ENCODE results near the gene PER1.

PER1 gene

DNA sequence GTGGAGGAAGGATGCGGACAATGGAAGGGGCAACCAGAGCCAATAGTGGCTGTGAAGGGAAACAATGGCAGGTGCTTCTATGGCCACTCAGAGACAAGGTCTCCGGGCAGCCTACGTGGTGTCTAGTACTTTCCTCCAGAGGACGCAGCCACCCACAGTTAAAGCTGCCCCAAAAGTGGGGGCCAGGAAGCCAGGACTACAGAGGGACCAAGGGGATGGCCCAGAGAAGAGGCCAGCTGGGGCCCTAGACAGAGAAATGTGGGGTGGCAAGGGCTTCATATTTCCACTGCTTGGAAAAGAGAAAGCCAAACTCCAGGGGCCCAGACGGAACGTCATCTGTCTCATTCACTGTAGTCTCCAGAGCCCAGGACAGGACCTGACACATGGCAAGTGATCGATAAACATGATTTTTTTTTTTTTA, 837 bp upstream of the PER1 start:
- Histone ChIP-seq H3K79me1 (replicated peaks; ENCODE audit: low read length, poor library complexity, severe bottlenecking) (peaks cover 33% of the 10 kb centered on the region), H2BK15ac (ENCODE audit: low read depth, poor library complexity, severe bottlenecking) (peak overlapping the region; percentile 30), H3K27me3 (ENCODE audit: control insufficient read depth in 1 of 2, insufficient read depth in 1 of 2, low read length in 2 of 2) (no peaks in the 10 kb centered on the region), H3K36me3 (ENCODE audit: control insufficient read depth in 1 of 2, insufficient read depth in 2 of 2, low read depth in 1 of 2, low read length in 2 of 2) (peaks cover 21 to 27% of the 10 kb centered on the region in 2 experiments), H2BK5ac (ENCODE audit: low read depth, low read length, poor library complexity, severe bottlenecking) (no peak overlapping the region), H3K4me1 (ENCODE audit: control insufficient read depth, insufficient read depth, low read depth, low read length) (peaks cover 44% of the 10 kb centered on the region), H3K4me3 (ENCODE audit: insufficient read depth in 1 of 2, low read depth in 1 of 2, low read length in 2 of 2) (peak overlapping the region in 1 of 2 experiments; percentile 86), H3K4me2 (ENCODE audit: low read length, poor library complexity, severe bottlenecking) (no peak overlapping the region), H2AFZ (ENCODE audit: low read depth, low read length) (no peak overlapping the region), H4K91ac (ENCODE audit: low read length) (no peak overlapping the region), H2BK12ac (ENCODE audit: low read length in 2 of 2) (peak overlapping the region; percentile 62 to 94), H3K23ac (ENCODE audit: low read length in 2 of 2) (no peak overlapping the region), H3K4ac (ENCODE audit: low read depth in 1 of 2, low read length in 2 of 2) (peak overlapping the region; percentile 22 to 27), H3K27ac (ENCODE audit: low read length, poor library complexity, severe bottlenecking) (peak overlapping the region; percentile 89), H3K18ac (ENCODE audit: low read depth in 1 of 2, low read length in 2 of 2) (peak overlapping the region; percentile 35 to 71), H3K14ac (ENCODE audit: low read length in 2 of 2) (no peak overlapping the region), H3K9ac (ENCODE audit: low read length) (peak overlapping the region; percentile 98), H2BK120ac (ENCODE audit: low read depth, low read length) (peak overlapping the region; percentile 22), H3K9me3 (ENCODE audit: control insufficient read depth, low read length) (no peaks in the 10 kb centered on the region), H2AK5ac (ENCODE audit: low read length, severe bottlenecking) (peak overlapping the region; percentile 80), H4K8ac (ENCODE audit: low read length) (no peak overlapping the region)
- WGBS: 80% methylated on average over 7 of the region's 7 CpGs
- no peak for DNase-seq

DNA sequence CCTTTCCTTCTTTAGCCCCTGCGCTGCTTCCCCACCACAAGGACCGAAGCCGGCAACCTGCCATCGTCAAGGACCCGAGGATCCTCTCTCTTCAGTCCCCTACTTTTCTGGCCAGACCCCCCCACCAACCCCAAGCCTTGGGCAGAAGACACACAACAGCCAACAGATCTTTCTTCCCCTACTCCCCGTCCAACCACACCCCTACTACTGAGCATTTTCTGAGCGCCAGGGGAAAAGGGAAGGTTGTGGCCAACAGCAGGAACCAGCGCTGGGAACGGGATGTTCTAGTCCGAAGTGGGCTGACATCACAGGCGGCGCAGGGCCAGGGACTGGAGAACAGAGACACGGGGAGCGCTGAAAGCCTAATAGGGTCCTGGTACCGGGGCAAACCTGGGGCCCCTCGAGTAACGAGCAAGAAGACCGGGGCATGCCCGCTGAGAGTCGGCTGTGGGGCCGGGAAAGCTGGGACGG, 528 bp downstream of the PER1 start:
- DNase-seq: no peak
- under 1% methylated on average over 22 of the region's 22 CpGs for WGBS
- H3K27me3 ChIP-seq (ENCODE audit: control insufficient read depth in 1 of 2, insufficient read depth in 1 of 2, low read length in 2 of 2): no peaks in the 10 kb centered on the region

DNA sequence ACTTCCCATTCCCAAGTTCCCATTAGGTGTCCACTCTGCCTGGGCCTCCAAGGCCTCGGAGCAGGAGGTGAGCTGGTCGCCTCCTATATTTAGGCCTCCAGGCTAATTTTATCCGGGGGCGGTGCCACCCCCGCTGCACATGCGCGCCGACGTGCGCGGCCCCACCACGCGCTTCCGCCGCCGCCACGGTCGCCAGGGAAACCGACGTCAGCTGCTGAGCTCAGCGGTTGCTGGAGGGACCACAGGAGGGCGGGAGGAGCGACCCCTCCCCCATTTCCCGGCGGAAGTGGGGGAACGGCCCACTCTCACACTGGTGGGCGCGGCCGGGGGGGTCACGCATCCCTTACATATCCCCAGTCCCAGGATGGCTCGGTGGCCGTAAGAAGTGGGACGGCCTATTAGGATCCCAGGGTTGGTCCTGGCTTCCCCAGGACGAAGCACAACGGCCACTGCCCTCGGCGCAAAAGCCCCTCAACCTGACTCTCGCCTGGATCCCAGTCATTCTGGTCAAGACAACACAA, 1.0 kb downstream of the PER1 start:
- H3K14ac ChIP-seq (ENCODE audit: low read length in 2 of 2): peak overlapping the region in 1 of 2 experiments; percentile 81
- H3K36me3 ChIP-seq (ENCODE audit: control insufficient read depth in 1 of 2, insufficient read depth in 2 of 2, low read depth in 1 of 2, low read length in 2 of 2): peaks cover 40 to 46% of the 10 kb centered on the region in 2 experiments
- H3K4me3 ChIP-seq (ENCODE audit: insufficient read depth in 1 of 2, low read depth in 1 of 2, low read length in 2 of 2): peak overlapping the region; percentile 84 to 86
- peak overlapping the region; percentile 82 to 96 for H3K18ac ChIP-seq (ENCODE audit: low read depth in 1 of 2, low read length in 2 of 2)
- H3K27me3 ChIP-seq (ENCODE audit: control insufficient read depth in 1 of 2, insufficient read depth in 1 of 2, low read length in 2 of 2): no peaks in the 10 kb centered on the region
- H3K4me1 ChIP-seq (ENCODE audit: control insufficient read depth, insufficient read depth, low read depth, low read length): peaks cover 44% of the 10 kb centered on the region
- under 1% methylated on average over 38 of the region's 38 CpGs for WGBS
- H3K27ac ChIP-seq (ENCODE audit: low read length, poor library complexity, severe bottlenecking): peak overlapping the region; percentile 75
- H3K23ac ChIP-seq (ENCODE audit: low read length in 2 of 2): no peak overlapping the region
- DNase-seq: peak; percentile 97
- H3K9me3 ChIP-seq (ENCODE audit: control insufficient read depth, low read length): no peaks in the 10 kb centered on the region
- H2BK5ac ChIP-seq (ENCODE audit: low read depth, low read length, poor library complexity, severe bottlenecking): no peak overlapping the region
- H3K4ac ChIP-seq (ENCODE audit: low read depth in 1 of 2, low read length in 2 of 2): peak overlapping the region; percentile 41 to 81
- H3K9ac ChIP-seq (ENCODE audit: low read length): peak overlapping the region; percentile 98
- H2BK15ac ChIP-seq (ENCODE audit: low read depth, poor library complexity, severe bottlenecking): peak overlapping the region; percentile 96
- H4K91ac ChIP-seq (ENCODE audit: low read length): peak overlapping the region; percentile 77
- H3K4me2 ChIP-seq (ENCODE audit: low read length, poor library complexity, severe bottlenecking): peak overlapping the region; percentile 95
- peak overlapping the region; percentile 56 for H2BK120ac ChIP-seq (ENCODE audit: low read depth, low read length)
- peaks cover 45% of the 10 kb centered on the region for H3K79me1 ChIP-seq (replicated peaks; ENCODE audit: low read length, poor library complexity, severe bottlenecking)
- H2AFZ ChIP-seq (ENCODE audit: low read depth, low read length): no peak overlapping the region
- H4K8ac ChIP-seq (ENCODE audit: low read length): peak overlapping the region; percentile 68
- no peak overlapping the region for H2AK5ac ChIP-seq (ENCODE audit: low read length, severe bottlenecking)
- peak overlapping the region; percentile 50 to 93 for H2BK12ac ChIP-seq (ENCODE audit: low read length in 2 of 2)

More for the DNA sequence above, 528 bp downstream of the PER1 start:
- no peak overlapping the region for H2AK5ac ChIP-seq (ENCODE audit: low read length, severe bottlenecking)
- H3K9ac ChIP-seq (ENCODE audit: low read length): peak overlapping the region; percentile 98
- peak overlapping the region; percentile 84 to 86 for H3K4me3 ChIP-seq (ENCODE audit: insufficient read depth in 1 of 2, low read depth in 1 of 2, low read length in 2 of 2)
- peak overlapping the region; percentile 81 to 88 for H3K4ac ChIP-seq (ENCODE audit: low read depth in 1 of 2, low read length in 2 of 2)
- no peak overlapping the region for H2BK5ac ChIP-seq (ENCODE audit: low read depth, low read length, poor library complexity, severe bottlenecking)
- H3K14ac ChIP-seq (ENCODE audit: low read length in 2 of 2): peak overlapping the region; percentile 45 to 96
- H2BK120ac ChIP-seq (ENCODE audit: low read depth, low read length): peak overlapping the region; percentile 76
- peak overlapping the region; percentile 75 for H3K27ac ChIP-seq (ENCODE audit: low read length, poor library complexity, severe bottlenecking)
- peak overlapping the region in 1 of 2 experiments; percentile 96 for H3K23ac ChIP-seq (ENCODE audit: low read length in 2 of 2)
- H3K9me3 ChIP-seq (ENCODE audit: control insufficient read depth, low read length): no peaks in the 10 kb centered on the region
- no peak overlapping the region for H2AFZ ChIP-seq (ENCODE audit: low read depth, low read length)
- H3K36me3 ChIP-seq (ENCODE audit: control insufficient read depth in 1 of 2, insufficient read depth in 2 of 2, low read depth in 1 of 2, low read length in 2 of 2): peaks cover 35 to 41% of the 10 kb centered on the region in 2 experiments
- peak overlapping the region; percentile 96 for H2BK15ac ChIP-seq (ENCODE audit: low read depth, poor library complexity, severe bottlenecking)
- H3K79me1 ChIP-seq (replicated peaks; ENCODE audit: low read length, poor library complexity, severe bottlenecking): peaks cover 43% of the 10 kb centered on the region
- peak overlapping the region; percentile 50 to 93 for H2BK12ac ChIP-seq (ENCODE audit: low read length in 2 of 2)
- H3K18ac ChIP-seq (ENCODE audit: low read depth in 1 of 2, low read length in 2 of 2): peak overlapping the region; percentile 96 to 98
- peak overlapping the region; percentile 68 for H4K8ac ChIP-seq (ENCODE audit: low read length)
- peak overlapping the region; percentile 95 for H3K4me2 ChIP-seq (ENCODE audit: low read length, poor library complexity, severe bottlenecking)
- peak overlapping the region; percentile 93 for H4K91ac ChIP-seq (ENCODE audit: low read length)
- peaks cover 44% of the 10 kb centered on the region for H3K4me1 ChIP-seq (ENCODE audit: control insufficient read depth, insufficient read depth, low read depth, low read length)

DNA sequence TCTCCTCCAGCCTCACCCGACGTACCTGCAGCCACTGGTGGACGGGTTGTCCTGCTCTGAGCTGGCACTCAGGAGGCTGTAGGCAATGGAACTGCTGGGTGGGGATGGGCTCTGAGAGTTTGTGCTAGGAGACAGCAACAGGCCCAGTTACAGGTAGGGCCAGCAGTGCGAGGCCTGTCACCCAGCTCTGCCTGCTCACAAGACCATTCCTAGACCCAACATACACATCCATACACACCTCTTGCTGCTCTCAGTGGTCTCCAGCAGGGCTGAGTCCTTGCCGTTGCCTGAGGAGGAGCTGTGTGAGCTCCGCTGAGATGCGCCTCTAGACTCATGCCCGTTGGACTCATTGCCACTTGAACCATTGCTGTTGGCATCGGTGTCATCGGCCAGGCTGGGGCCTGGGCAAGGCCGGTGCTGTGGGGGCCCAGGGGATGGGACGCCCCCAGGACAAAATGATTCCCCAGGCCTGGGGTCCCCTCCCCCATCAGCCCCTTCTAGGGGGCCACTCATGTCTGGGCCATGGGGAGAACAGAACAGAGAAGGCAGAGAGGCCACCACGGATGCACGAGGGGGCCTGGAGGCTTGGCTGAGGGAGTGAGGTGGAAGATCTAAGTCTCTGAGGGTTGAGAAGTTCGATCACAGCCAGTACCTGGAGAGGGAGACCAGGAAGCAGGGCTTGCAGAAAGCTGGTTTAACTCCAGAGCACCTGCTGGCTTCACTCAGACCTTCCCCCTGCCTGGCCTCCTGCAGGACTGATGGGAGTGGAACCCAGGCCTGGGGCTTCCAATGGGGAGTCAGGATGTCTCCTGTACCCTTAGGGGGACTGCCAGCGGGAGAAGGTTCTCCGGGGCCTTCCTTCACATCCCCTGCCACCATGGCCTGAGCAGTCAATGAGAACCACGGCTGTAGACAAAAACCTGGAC, 1.7 kb downstream of the PER1 start:
- H2BK5ac ChIP-seq (ENCODE audit: low read depth, low read length, poor library complexity, severe bottlenecking): no peak overlapping the region
- no peak overlapping the region for H2AK5ac ChIP-seq (ENCODE audit: low read length, severe bottlenecking)
- H2BK120ac ChIP-seq (ENCODE audit: low read depth, low read length): no peak overlapping the region
- H3K9me3 ChIP-seq (ENCODE audit: control insufficient read depth, low read length): no peaks in the 10 kb centered on the region
- H3K14ac ChIP-seq (ENCODE audit: low read length in 2 of 2): no peak overlapping the region
- H3K23ac ChIP-seq (ENCODE audit: low read length in 2 of 2): no peak overlapping the region
- peak overlapping the region in 1 of 2 experiments; percentile 86 for H3K4me3 ChIP-seq (ENCODE audit: insufficient read depth in 1 of 2, low read depth in 1 of 2, low read length in 2 of 2)
- no peaks in the 10 kb centered on the region for H3K27me3 ChIP-seq (ENCODE audit: control insufficient read depth in 1 of 2, insufficient read depth in 1 of 2, low read length in 2 of 2)
- peak overlapping the region in 1 of 2 experiments; percentile 57 for H3K4ac ChIP-seq (ENCODE audit: low read depth in 1 of 2, low read length in 2 of 2)
- peaks cover 47 to 53% of the 10 kb centered on the region in 2 experiments for H3K36me3 ChIP-seq (ENCODE audit: control insufficient read depth in 1 of 2, insufficient read depth in 2 of 2, low read depth in 1 of 2, low read length in 2 of 2)
- peaks cover 40% of the 10 kb centered on the region for H3K4me1 ChIP-seq (ENCODE audit: control insufficient read depth, insufficient read depth, low read depth, low read length)
- no peak for DNase-seq
- peak overlapping the region; percentile 4 for H3K27ac ChIP-seq (ENCODE audit: low read length, poor library complexity, severe bottlenecking)
- H2AFZ ChIP-seq (ENCODE audit: low read depth, low read length): no peak overlapping the region
- WGBS: 88% methylated on average over 16 of the region's 18 CpGs
- peak overlapping the region; percentile 95 for H3K4me2 ChIP-seq (ENCODE audit: low read length, poor library complexity, severe bottlenecking)
- H3K9ac ChIP-seq (ENCODE audit: low read length): peak overlapping the region; percentile 98
- H2BK12ac ChIP-seq (ENCODE audit: low read length in 2 of 2): no peak overlapping the region
- no peak overlapping the region for H3K18ac ChIP-seq (ENCODE audit: low read depth in 1 of 2, low read length in 2 of 2)
- H4K91ac ChIP-seq (ENCODE audit: low read length): no peak overlapping the region
- H3K79me1 ChIP-seq (replicated peaks; ENCODE audit: low read length, poor library complexity, severe bottlenecking): peaks cover 42% of the 10 kb centered on the region
- no peak overlapping the region for H4K8ac ChIP-seq (ENCODE audit: low read length)
- H2BK15ac ChIP-seq (ENCODE audit: low read depth, poor library complexity, severe bottlenecking): peak overlapping the region; percentile 8
